GM12892 (cell line): ENCODE data around the gene TGM1.

Experiments used
- POLR2A ChIP-seq: IDR thresholded peaks from 2 replicates; pipeline ENCODE4 v1.6.1; 2011; ENCODE audit warnings: low read depth, low read length, control low read depth
- TAF1 ChIP-seq: IDR thresholded peaks from 2 replicates; pipeline ENCODE4 v1.6.1; 2011; ENCODE audit warnings: low read depth, mild to moderate bottlenecking, control low read depth, low read length, borderline replicate concordance

DNA sequence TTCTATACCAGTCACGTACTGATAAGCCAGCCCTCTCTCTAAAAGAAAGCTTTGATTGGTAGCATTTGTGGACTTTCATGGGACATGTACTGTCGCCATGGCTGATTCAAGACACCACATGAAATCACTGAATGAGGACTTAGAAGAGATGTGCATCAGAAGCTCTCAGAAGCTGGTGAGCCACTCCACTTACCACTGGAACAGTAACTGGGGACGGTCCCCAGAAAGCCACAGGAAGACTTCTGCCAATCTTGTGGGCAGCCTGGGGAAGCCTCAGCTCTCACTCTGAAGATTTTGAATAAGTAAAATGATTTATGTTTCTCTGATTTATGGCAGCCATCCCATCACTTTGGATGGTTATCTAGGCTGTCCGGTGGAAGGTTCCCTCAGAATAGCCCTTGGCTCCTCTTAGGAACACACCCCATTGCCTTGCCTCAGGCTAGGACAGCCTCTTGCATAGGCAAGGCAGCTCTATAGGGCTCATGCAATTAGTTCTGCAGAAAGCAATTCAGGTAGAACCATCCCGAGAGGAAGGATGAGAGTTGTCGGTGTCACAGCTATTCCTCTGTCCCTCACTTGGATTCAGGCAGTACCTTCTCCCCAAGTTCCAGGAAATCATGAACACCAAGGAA, 26.8 kb upstream of the TGM1 start:
- no peak for TF ChIP-seq POLR2A
- no peak for TF ChIP-seq TAF1
